ENCODE data around the gene GAA.
A peak's percentile ranks its signal among the peaks of the same experiment; 100 is the strongest.

Gene GAA

GRCh38 chr17:80095038-80095843, 6.1 kb upstream of the GAA start:
- no peak overlapping the region for H3K4me3 Mint-ChIP-seq
- peaks cover 13% of the 10 kb centered on the region for H3K27me3 Mint-ChIP-seq (ENCODE audit: low read depth)
- peaks cover 3% of the 10 kb centered on the region for H3K4me1 Mint-ChIP-seq (ENCODE audit: low read depth)
- H3K36me3 Mint-ChIP-seq (ENCODE audit: low read depth), result no peaks in the 10 kb centered on the region
- H3K9me3 Mint-ChIP-seq, result no peaks in the 10 kb centered on the region
- H3K27ac Mint-ChIP-seq, result no peak overlapping the region

- Mint-ChIP-seq H3K27ac (no peak overlapping the region), H3K9me3 (no peaks in the 10 kb centered on the region), H3K36me3 (ENCODE audit: low read depth) (no peaks in the 10 kb centered on the region), H3K27me3 (ENCODE audit: low read depth) (peaks cover 16% of the 10 kb centered on the region), H3K4me3 (no peak overlapping the region), H3K4me1 (ENCODE audit: low read depth) (peaks cover 10% of the 10 kb centered on the region)
Measured at GRCh38 chr17:80095844-80096475, 5.4 kb upstream of the GAA start.

DNA sequence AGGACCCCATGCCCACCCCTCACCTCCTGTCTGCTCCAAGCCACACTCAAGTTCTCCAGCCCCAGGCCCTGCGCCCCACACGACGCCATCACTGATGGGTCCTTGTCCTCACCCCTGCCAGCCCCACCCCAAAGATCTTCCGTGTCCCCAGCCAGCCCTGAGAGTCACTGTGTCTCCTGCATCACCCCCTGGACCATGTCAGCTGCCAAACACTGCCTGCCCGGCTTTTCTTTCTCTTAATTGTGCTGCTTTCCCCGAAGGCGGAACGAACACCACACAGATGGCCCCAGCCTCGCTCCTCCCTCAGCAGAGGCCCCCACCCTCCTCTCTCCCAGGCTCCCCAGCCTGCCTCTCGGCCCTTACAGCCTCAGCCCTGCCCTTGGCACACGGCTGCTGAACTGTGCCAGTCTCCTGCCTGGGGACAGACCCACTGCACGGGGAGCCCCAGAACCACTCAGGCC, 4.8 kb upstream of the GAA start:
- H3K27ac Mint-ChIP-seq, result no peak overlapping the region

DNA sequence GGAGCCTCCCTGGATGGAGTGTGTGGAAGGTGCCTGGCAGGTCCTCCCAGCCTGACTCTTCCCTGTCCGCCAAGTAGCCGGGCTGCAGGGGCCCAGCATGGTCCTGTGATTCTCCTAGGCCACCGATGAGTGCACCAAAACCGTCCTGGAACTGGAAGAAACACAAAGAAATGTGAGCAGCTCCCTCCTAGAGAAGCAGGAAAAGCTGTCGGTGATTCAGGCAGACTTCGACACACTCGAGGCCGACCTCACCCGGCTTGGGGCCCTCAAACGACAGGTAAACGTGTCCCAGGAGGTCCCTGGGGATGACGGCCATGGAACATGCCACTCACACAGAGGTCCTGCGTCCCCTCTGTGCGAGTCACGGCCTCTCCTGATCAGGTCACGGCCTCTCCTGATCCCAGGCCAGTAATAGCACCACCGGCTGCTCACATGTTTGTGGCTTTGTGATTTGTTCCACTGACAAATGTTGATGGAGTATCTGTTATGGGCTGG, 4.2 kb upstream of the GAA start:
- H3K4me1 Mint-ChIP-seq (ENCODE audit: low read depth), result peaks cover 14% of the 10 kb centered on the region
- H3K4me3 Mint-ChIP-seq, result no peak overlapping the region
- H3K36me3 Mint-ChIP-seq (ENCODE audit: low read depth), result no peaks in the 10 kb centered on the region
- H3K9me3 Mint-ChIP-seq, result no peaks in the 10 kb centered on the region
- peaks cover 15% of the 10 kb centered on the region for H3K27me3 Mint-ChIP-seq (ENCODE audit: low read depth)
- H3K27ac Mint-ChIP-seq, result no peak overlapping the region

More for the DNA sequence above, 4.8 kb upstream of the GAA start:
- Mint-ChIP-seq H3K36me3 (ENCODE audit: low read depth) (no peaks in the 10 kb centered on the region), H3K4me1 (ENCODE audit: low read depth) (peaks cover 10% of the 10 kb centered on the region), H3K27me3 (ENCODE audit: low read depth) (peaks cover 16% of the 10 kb centered on the region), H3K9me3 (no peaks in the 10 kb centered on the region), H3K4me3 (no peak overlapping the region)

DNA sequence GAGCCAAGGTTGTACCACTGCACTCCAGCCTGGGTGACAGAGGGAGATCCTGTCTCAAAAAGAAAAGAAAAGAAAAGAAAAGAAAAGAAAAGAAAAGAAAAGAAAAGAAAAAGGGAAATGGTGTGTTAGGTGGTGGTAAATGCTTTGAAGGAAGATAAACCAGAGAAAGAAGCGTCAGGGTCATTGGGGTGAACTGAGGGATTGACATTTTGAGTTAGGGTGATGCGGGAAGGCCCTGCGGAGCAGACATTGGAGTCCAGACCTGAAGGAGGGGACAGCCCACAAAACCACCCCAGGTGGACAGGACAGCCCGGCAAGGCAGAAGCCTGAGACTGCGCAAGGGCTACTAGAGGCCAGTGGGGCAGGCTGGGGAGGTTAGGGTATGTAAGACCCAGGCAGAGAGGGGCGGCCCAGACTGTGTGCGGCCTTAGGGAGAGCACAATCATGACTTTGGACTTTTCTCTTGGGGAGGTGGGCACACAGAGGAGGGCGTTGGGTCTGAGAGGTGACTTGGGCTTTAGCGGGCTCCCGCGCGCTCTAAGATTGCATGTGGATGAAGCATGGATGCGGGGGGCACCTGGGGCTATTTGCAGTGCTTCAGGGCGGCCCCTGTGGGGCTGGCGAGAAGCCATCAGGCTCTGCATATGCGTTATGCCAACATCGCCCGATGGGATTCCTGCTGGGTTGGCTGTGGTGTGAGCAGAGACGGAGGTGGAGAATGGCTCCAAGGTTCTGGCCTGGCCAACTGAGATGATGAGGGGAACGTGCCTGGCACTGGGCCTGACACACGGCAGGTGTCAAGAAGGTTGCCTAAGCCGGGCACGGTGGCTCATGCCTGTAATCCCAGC, 3.3 kb upstream of the GAA start:
- H3K27ac Mint-ChIP-seq, result no peak overlapping the region
- peaks cover 18% of the 10 kb centered on the region for H3K4me1 Mint-ChIP-seq (ENCODE audit: low read depth)
- H3K36me3 Mint-ChIP-seq (ENCODE audit: low read depth), result no peaks in the 10 kb centered on the region
- H3K9me3 Mint-ChIP-seq, result no peaks in the 10 kb centered on the region
- H3K4me3 Mint-ChIP-seq, result no peak overlapping the region
- H3K27me3 Mint-ChIP-seq (ENCODE audit: low read depth), result peaks cover 7% of the 10 kb centered on the region

- H3K4me3 Mint-ChIP-seq, result no peak overlapping the region
- peaks cover 20% of the 10 kb centered on the region for H3K4me1 Mint-ChIP-seq (ENCODE audit: low read depth)
- H3K36me3 Mint-ChIP-seq (ENCODE audit: low read depth), result no peaks in the 10 kb centered on the region
- H3K27ac Mint-ChIP-seq, result no peak overlapping the region
- peaks cover 6% of the 10 kb centered on the region for H3K27me3 Mint-ChIP-seq (ENCODE audit: low read depth)
- H3K9me3 Mint-ChIP-seq, result no peaks in the 10 kb centered on the region
Measured at GRCh38 chr17:80099291-80100034, 1.9 kb upstream of the GAA start.

DNA sequence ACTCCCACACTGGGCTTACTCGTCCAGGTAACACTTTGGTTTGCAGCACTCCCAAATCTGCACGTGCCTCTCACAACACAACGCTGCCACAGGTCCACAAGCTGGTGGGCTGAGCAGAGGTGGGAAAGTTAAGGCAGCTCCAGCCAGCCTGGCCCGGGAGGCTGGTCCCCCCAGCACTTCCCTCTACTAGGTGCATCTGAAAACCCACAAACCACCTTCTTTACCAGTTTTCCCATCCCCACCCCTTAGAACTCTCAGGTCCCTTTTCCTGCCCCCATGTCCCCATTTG, 1.4 kb upstream of the GAA start:
- Mint-ChIP-seq H3K36me3 (ENCODE audit: low read depth) (no peaks in the 10 kb centered on the region), H3K27ac (no peak overlapping the region), H3K4me3 (no peak overlapping the region), H3K27me3 (ENCODE audit: low read depth) (peaks cover 6% of the 10 kb centered on the region), H3K4me1 (ENCODE audit: low read depth) (peaks cover 20% of the 10 kb centered on the region), H3K9me3 (no peaks in the 10 kb centered on the region)

GRCh38 chr17:80101946-80102663, 724 bp downstream of the GAA start:
- H3K4me1 Mint-ChIP-seq (ENCODE audit: low read depth), result peaks cover 20% of the 10 kb centered on the region
- peaks cover 6% of the 10 kb centered on the region for H3K27me3 Mint-ChIP-seq (ENCODE audit: low read depth)
- H3K27ac Mint-ChIP-seq, result peak overlapping the region; percentile 82
- no peaks in the 10 kb centered on the region for H3K9me3 Mint-ChIP-seq
- H3K36me3 Mint-ChIP-seq (ENCODE audit: low read depth), result no peaks in the 10 kb centered on the region
- peak overlapping the region; percentile 87 for H3K4me3 Mint-ChIP-seq

DNA sequence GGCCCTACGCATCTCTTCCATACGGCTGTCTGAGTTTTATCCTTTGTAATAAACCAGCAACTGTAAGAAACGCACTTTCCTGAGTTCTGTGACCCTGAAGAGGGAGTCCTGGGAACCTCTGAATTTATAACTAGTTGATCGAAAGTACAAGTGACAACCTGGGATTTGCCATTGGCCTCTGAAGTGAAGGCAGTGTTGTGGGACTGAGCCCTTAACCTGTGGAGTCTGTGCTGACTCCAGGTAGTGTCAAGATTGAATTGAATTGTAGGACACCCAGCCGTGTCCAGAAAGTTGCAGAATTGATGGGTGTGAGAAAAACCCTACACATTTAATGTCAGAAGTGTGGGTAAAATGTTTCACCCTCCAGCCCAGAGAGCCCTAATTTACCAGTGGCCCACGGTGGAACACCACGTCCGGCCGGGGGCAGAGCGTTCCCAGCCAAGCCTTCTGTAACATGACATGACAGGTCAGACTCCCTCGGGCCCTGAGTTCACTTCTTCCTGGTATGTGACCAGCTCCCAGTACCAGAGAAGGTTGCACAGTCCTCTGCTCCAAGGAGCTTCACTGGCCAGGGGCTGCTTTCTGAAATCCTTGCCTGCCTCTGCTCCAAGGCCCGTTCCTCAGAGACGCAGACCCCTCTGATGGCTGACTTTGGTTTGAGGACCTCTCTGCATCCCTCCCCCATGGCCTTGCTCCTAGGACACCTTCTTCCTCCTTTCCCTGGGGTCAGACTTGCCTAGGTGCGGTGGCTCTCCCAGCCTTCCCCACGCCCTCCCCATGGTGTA, 1.5 kb downstream of the GAA start:
- H3K4me1 Mint-ChIP-seq (ENCODE audit: low read depth), result peaks cover 20% of the 10 kb centered on the region
- no peaks in the 10 kb centered on the region for H3K36me3 Mint-ChIP-seq (ENCODE audit: low read depth)
- H3K4me3 Mint-ChIP-seq, result peak overlapping the region; percentile 87
- peaks cover 6% of the 10 kb centered on the region for H3K27me3 Mint-ChIP-seq (ENCODE audit: low read depth)
- no peaks in the 10 kb centered on the region for H3K9me3 Mint-ChIP-seq
- H3K27ac Mint-ChIP-seq, result peak overlapping the region; percentile 22

GRCh38 chr17:80103449-80104085, 2.2 kb downstream of the GAA start:
- H3K27me3 Mint-ChIP-seq (ENCODE audit: low read depth), result peaks cover 6% of the 10 kb centered on the region
- H3K9me3 Mint-ChIP-seq, result no peaks in the 10 kb centered on the region
- H3K4me1 Mint-ChIP-seq (ENCODE audit: low read depth), result peaks cover 20% of the 10 kb centered on the region
- peak overlapping the region; percentile 22 for H3K4me3 Mint-ChIP-seq
- no peaks in the 10 kb centered on the region for H3K36me3 Mint-ChIP-seq (ENCODE audit: low read depth)
- H3K27ac Mint-ChIP-seq, result peak overlapping the region; percentile 22

GRCh38 chr17:80104321-80104955, 3.1 kb downstream of the GAA start:
- no peaks in the 10 kb centered on the region for H3K9me3 Mint-ChIP-seq
- no peak overlapping the region for H3K27ac Mint-ChIP-seq
- H3K4me3 Mint-ChIP-seq, result no peak overlapping the region
- peaks cover 6% of the 10 kb centered on the region for H3K27me3 Mint-ChIP-seq (ENCODE audit: low read depth)
- H3K4me1 Mint-ChIP-seq (ENCODE audit: low read depth), result peaks cover 20% of the 10 kb centered on the region
- H3K36me3 Mint-ChIP-seq (ENCODE audit: low read depth), result no peaks in the 10 kb centered on the region

- Mint-ChIP-seq H3K36me3 (ENCODE audit: low read depth) (no peaks in the 10 kb centered on the region), H3K9me3 (no peaks in the 10 kb centered on the region), H3K27ac (no peak overlapping the region), H3K4me3 (no peak overlapping the region), H3K27me3 (ENCODE audit: low read depth) (peaks cover 5% of the 10 kb centered on the region), H3K4me1 (ENCODE audit: low read depth) (peaks cover 20% of the 10 kb centered on the region)
Measured at GRCh38 chr17:80104956-80105375, 3.6 kb downstream of the GAA start.
